Mononuclear cell (primary cell): ENCODE results near the gene SH3RF1. TPM values are rescaled to one million over a fixed set of nuclear protein-coding genes. Genes with fewer than 3 reads are reported as not detected.

ENCODE experiments used
- H3K27me3 ChIP-seq: 2 replicates; pipeline ENCODE4 v1.6.0; 2011; ENCODE audit warnings: low read length, control low read depth; ENCODE audit not compliant: insufficient read depth
- H3K4me1 ChIP-seq: 2 replicates; pipeline ENCODE4 v1.5.1; 2011; ENCODE audit warnings: mild to moderate bottlenecking, low read length, control low read depth; ENCODE audit not compliant: insufficient read depth
- H3K4me3 ChIP-seq: 2 replicates; pipeline ENCODE4 v1.5.1; 2011; ENCODE audit warnings: mild to moderate bottlenecking, low read length, moderate library complexity
- H3K9me3 ChIP-seq: 2 replicates; pipeline ENCODE4 v1.5.1; 2011; ENCODE audit warnings: low read depth, mild to moderate bottlenecking, control low read depth, low read length
- total RNA-seq: library from RNA; depleted of rRNA; stranded (reverse); fragments of >200 nt; gene quantifications from one replicate; pipeline ENCODE4 v1.2.3, GENCODE V29; 2012

Gene SH3RF1
- total RNA-seq, 1 donor, result 0.94 TPM

DNA sequence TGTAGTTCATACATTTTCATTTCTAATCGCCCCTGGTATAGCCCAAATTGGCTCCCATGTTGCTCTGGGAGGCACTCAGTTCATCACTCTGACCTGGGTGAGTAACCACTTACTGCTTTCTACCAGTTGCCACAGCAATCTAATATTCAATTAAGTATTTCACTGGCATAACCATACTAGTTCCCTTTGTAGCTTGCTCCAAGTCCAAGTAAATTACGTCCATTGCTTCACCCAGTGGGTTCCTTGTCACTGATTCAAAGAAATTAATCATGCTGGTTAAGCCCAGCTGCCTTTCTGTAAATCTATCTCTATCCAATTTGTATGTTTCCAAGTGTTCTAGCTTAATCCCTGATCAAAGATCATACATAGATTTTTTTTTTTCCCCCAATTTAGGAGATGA lies 168.7 kb downstream of the SH3RF1 start:
- Histone ChIP-seq H3K4me1 (peaks cover 23% of the 10 kb centered on the region), H3K4me3 (no peak overlapping the region), H3K27me3 (no peaks in the 10 kb centered on the region), H3K9me3 (no peaks in the 10 kb centered on the region)

DNA sequence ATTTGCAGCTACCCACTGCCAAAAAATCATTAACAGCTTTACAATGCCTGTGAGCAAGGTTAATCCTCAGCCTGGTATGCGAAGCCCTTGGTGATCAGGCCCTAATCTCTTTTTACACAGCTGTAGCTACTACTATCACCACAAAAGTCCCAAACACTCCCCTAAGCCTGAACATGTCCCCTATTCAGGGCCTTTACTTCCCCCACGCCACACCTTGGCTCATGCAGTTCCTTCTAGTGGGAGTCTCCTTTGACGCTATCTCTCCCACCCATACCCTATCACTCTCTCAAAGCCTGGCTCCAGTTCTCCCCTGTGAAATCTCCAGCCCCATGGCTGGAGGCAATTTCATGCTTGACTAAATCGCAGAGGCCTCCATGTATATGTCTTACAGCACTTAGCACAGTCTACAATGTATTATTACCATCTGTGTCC lies 170.1 kb downstream of the SH3RF1 start:
- Histone ChIP-seq H3K4me3 (no peak overlapping the region), H3K9me3 (no peaks in the 10 kb centered on the region), H3K27me3 (no peaks in the 10 kb centered on the region), H3K4me1 (peaks cover 23% of the 10 kb centered on the region)

DNA sequence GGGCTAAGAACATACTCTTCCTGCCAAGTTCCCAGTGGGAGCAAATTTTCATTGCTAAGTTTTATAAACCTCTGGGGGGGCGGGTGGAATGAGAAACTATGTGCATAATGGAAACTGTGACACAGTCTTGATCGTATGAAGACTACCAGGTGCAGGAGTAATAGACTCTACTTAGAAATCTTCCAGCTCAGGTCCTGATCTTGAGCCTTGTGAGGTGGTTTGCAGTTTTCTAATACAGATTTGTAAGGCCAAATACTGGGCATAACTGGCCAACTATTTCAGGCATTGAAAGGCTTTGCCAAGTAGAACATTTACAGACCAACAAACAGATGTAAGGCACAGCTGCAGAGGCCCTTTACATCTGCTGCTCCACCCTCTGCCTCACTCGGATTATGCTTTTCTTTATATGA lies 171.0 kb downstream of the SH3RF1 start:
- no peaks in the 10 kb centered on the region for H3K27me3 ChIP-seq
- H3K4me3 ChIP-seq, result no peak overlapping the region
- H3K9me3 ChIP-seq, result no peaks in the 10 kb centered on the region
- peaks cover 23% of the 10 kb centered on the region for H3K4me1 ChIP-seq

DNA sequence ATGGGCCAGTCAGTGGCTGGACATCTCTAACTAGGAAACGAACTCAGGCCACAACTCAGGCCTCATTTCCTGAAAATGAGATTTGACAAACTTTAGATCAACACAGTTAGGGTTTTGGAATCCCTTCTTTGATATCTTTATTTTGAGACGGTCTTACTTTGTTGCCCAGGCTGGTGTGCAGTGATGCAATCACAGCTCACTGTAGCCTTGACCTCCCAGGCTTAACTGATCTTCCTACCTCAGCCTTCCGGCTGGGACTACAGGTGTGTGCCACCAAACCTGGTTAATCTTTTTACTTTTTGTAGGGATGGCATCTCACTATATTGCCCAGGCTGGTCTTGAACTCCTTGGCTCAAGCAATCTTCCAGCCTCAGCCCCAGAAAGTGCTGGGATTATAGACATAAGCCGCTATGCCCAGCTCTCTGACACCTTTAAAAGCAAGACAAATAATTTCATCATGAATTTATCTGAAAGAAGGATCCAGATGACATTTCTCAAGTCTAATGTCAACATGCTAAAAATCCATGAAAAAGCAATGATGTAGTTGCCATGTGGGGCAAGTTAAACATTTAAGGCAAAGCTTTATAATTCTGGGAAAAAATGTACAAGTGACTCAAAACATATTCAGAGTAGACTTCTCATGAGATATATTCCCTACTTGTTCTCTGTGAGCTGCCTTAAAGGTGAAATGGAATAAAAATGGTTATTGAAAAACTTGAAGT lies 171.6 kb downstream of the SH3RF1 start:
- no peaks in the 10 kb centered on the region for H3K27me3 ChIP-seq
- no peak overlapping the region for H3K4me3 ChIP-seq
- peaks cover 23% of the 10 kb centered on the region for H3K4me1 ChIP-seq
- H3K9me3 ChIP-seq, result no peaks in the 10 kb centered on the region

DNA sequence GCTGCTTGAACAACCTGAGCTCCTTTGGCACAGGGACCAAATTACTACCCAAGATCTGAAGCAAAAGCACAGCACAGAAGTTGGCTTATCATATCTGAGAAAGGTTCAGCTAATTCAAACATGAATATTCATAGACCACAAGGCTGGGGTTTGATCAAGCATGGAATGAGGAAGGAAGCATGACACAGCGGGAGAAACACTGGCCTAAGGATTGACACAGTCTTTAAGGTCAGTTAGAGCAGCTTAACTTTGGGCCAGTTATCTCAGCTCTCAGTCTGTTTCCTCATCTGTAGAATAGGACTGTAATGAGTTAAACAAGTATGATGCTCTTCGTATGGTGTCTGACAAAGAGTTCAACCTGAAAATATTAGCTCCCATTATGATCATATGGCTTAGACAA lies 172.2 kb downstream of the SH3RF1 start:
- peaks cover 23% of the 10 kb centered on the region for H3K4me1 ChIP-seq
- no peaks in the 10 kb centered on the region for H3K27me3 ChIP-seq
- H3K4me3 ChIP-seq, result no peak overlapping the region
- no peaks in the 10 kb centered on the region for H3K9me3 ChIP-seq

DNA sequence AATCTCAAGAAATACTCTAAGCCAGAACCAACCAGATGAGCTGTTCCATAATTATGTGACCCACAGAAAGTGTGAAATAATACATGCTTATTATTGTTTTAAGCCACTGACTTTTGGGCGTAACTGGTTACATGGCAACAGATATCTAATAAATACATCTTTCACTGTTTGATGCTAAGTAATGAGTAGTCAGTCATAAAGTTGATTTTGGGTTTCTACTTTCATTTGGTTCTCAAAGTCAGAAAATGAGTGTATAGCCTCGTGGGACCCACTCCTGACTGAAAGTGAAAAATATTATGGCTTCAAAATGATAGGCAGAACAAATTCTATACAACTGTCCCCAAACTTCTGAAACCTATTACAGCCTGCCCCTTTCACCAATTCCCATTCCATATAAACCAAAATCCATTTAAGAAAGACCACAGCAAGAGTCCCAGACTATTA lies 172.7 kb downstream of the SH3RF1 start:
- no peak overlapping the region for H3K4me3 ChIP-seq
- peaks cover 23% of the 10 kb centered on the region for H3K4me1 ChIP-seq
- no peaks in the 10 kb centered on the region for H3K27me3 ChIP-seq
- H3K9me3 ChIP-seq, result no peaks in the 10 kb centered on the region

DNA sequence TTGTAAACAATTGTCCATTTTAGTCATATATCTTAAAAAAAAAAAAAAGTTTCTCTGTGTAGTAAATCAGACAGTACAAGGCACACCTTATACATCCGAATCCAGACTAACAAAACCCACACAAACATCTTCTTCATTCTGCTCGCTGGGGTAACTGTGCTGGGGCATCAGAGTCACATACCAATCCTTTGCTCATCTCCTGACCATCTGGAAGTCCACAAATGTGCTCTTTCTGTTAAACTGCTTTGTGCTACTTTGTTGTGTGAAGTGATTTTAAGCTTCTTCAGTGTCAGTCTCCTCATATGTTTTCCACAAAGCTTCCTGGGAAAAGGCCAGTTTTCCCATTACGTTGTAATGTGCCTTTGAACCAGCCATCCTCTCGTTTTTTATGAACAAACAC lies 174.5 kb downstream of the SH3RF1 start:
- Histone ChIP-seq H3K9me3 (no peaks in the 10 kb centered on the region), H3K4me1 (peaks cover 23% of the 10 kb centered on the region)

DNA sequence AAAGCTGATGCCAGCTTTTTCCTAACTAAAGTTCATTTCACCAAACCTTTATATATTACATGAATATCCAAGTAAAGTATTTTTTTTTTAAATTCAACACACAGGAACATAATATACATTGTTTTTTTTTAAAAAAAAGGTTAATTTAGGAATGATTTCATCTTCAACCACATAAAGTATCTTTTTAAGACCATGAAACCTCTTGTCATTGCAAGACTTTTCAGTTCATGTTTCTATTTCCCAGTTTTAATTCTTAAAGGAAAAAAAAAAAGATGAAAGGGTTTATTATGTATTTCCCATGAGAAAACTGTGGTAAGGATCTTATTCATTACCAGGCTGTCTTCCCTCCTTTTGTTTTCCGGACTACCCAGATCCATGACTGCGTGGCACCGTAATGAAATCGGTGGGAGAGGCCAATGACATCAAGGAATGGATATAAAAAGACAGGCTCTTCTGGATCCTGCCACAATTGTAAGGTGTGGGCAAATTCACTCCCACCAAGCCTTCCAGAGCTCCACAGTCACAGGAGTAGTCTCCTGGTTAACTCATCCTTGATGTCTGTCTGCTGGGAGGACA lies 176.0 kb downstream of the SH3RF1 start:
- Histone ChIP-seq H3K9me3 (peaks cover 7% of the 10 kb centered on the region), H3K27me3 (no peaks in the 10 kb centered on the region), H3K4me3 (no peak overlapping the region), H3K4me1 (peaks cover 21% of the 10 kb centered on the region)

More for the DNA sequence above, 174.5 kb downstream of the SH3RF1 start:
- no peak overlapping the region for H3K4me3 ChIP-seq
- H3K27me3 ChIP-seq, result no peaks in the 10 kb centered on the region

DNA sequence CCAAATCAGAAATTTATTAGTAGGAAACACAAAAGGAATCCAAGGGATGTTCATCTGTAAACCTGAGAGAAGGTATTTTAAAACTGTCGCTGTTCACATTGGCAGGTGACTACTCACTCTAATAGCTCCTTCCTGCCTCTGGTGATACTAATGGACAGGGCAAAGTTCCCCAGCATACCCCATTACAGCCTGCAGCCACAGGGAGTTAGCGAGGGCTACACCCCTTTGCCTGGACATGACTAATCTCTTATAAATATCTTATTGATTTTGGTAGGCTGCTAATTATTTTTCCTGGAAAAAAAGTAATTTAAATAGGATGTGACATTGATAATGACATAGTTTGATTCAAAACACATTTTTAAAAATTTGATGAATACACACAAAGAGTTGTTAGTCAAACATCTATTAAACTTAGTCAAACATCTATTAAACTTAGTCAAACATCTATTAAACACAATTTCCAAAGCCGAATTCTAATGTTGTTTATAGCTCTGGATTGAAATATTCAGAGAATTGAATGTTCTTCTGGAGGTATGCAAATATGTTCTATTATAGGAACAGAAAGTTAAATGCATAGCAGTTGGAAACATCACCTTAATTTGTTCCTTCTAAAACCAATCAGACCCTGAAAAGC lies 177.8 kb downstream of the SH3RF1 start:
- Histone ChIP-seq H3K27me3 (no peaks in the 10 kb centered on the region), H3K4me1 (peaks cover 4% of the 10 kb centered on the region), H3K9me3 (peaks cover 7% of the 10 kb centered on the region), H3K4me3 (no peak overlapping the region)

DNA sequence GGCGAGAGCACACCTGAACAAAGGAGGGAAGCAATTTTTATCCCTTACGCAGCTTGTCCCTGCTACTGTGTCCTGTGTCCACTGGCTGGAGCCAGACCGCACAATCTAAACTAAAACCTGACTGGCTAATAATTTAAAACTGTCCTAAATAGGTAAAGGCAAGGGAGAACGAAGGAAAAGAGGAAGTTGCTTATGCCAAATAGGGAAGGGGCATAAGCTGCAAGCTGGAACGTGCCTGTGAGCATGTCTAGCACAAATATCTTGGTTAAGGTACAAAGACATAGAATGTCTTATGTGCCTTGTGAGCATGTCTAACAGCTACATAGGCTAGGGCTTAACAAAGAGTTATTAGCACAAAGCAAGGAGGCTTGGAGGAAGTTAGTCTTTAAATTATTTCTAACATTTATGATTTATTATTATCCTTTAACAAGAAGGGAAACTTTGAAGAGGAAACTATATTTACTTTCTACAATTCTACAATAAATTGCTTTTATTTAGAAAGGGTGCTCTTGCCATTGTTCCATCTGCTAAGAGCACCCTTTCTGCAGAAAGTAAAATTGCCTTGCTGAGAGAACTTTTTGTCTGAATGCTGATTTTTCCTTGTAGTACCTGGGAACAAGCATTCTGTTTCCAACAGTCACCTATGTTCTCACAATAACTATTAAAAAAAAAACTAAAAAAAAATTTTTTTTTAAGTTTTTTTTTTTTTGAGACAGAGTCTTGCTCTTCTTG lies 180.1 kb downstream of the SH3RF1 start:
- H3K27me3 ChIP-seq, result no peaks in the 10 kb centered on the region
- no peaks in the 10 kb centered on the region for H3K4me1 ChIP-seq
- peaks cover 7% of the 10 kb centered on the region for H3K9me3 ChIP-seq
- H3K4me3 ChIP-seq, result no peak overlapping the region

DNA sequence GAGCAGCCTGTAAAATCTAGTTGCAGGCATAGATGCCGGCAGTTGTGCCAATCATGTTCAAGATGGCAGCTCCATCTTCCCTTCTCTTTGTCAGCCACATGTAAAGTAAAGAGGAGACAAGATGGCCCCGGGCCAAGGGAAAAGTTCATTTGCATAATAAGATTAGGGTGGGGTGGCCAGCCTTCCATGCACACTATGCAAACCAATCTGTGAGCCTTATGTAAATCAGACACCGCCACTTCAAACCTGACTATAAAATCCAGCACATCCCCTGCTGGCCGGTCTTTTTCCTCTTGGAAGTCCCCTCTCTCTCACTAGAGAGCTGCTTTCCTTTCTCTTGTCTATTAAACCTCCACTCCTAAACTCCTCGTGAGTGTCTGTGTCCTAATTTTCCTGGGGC lies 181.8 kb downstream of the SH3RF1 start:
- H3K4me1 ChIP-seq, result no peaks in the 10 kb centered on the region
- no peak overlapping the region for H3K4me3 ChIP-seq
- no peaks in the 10 kb centered on the region for H3K27me3 ChIP-seq
- peaks cover 7% of the 10 kb centered on the region for H3K9me3 ChIP-seq

DNA sequence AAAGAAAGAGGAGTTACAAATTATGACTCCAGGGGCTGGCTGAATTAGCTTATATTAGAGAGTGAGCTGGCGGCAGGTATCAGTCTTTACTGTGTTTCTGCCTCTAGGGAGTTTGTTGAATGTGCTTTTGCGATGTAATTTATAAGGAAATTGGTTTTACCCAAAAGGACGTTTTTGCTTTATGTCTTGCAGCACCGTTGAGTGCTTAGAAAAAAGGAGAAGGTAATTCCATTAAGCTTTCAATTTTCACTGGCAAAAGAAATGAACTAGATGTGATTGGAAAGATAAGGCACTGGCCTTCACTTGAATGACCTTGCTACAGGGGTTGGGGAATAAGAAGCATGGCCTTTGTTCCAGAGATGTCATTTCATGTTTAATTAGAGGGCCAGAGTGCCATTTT lies 185.8 kb downstream of the SH3RF1 start:
- Histone ChIP-seq H3K4me3 (no peak overlapping the region), H3K27me3 (no peaks in the 10 kb centered on the region), H3K4me1 (peaks cover 17% of the 10 kb centered on the region), H3K9me3 (no peaks in the 10 kb centered on the region)

DNA sequence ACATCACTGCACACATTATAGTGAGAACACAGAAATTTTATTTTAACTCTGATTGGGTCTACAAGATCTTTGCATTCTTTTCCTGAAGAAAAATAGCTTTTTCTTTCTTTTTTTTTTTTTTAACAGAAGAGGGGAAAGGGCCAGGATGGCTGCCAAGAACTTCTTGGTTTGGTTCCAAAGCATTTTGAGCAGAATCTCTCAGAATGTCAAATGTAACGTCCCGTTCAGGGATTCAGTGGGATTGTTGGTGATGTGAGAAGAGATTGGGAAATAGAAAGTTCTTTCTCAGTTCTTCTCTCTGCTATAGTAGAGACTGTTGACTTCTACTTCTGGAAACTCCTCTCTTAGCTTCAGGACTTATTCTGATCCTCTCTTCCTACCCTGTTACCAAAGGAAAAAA lies 189.8 kb downstream of the SH3RF1 start:
- Histone ChIP-seq H3K4me1 (peaks cover 29% of the 10 kb centered on the region), H3K27me3 (no peaks in the 10 kb centered on the region), H3K9me3 (no peaks in the 10 kb centered on the region), H3K4me3 (no peak overlapping the region)

DNA sequence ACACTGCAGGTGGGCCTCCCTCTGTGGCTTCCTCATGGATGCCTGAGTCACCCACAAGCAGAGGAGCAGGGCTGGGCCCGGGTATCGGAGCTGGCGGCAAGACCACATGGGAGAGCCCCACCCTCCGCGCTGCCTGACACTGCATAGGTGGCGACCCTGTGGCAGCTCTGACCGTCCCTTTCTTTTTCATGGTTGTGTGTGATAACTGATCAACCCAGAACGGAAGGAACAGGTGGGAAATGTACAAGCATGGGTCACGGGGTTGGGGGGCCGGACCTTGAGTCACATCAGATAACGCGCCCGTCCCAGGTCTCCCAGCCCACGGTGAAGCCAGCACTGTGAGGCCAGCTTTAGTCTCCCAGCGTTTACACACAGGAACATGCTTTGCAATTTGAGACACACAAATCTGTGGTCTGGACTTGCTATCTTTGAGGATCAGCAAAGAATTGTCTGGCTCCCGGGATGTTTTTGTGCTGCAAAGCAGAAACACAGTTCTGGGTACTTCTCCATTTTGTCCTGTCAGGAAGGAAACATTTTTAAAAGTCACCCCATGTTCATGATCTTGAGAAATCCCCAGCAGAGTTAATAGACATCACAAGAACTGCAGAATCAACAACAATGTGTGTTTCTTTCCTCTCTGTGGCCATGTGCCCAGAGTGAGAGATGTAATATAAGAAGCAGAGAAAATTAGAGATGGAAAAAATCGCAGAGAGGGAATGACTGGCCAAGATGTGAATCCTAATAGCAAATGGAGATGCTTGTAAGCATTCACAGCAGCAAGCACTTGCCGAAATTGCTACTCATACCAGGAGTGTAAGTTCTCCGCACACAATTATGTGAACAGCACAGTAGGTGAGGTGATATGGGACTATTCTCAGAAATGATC lies 190.6 kb downstream of the SH3RF1 start:
- H3K9me3 ChIP-seq, result no peaks in the 10 kb centered on the region
- H3K27me3 ChIP-seq, result no peaks in the 10 kb centered on the region
- peak overlapping the region; percentile 17 for H3K4me3 ChIP-seq
- peaks cover 29% of the 10 kb centered on the region for H3K4me1 ChIP-seq
